ENCODE measurements around the gene MIPOL1. TPM values are rescaled to one million over a fixed set of nuclear protein-coding genes. Genes with fewer than 3 reads are reported as not detected.

Gene MIPOL1
- total and polyA plus RNA-seq, 2 of the 13 experiments (the other 11 are each of a cell fraction or from before 2014, with no cell fraction given), result 8.6 to 34.2 TPM

- TF ChIP-seq, protein P1, sequence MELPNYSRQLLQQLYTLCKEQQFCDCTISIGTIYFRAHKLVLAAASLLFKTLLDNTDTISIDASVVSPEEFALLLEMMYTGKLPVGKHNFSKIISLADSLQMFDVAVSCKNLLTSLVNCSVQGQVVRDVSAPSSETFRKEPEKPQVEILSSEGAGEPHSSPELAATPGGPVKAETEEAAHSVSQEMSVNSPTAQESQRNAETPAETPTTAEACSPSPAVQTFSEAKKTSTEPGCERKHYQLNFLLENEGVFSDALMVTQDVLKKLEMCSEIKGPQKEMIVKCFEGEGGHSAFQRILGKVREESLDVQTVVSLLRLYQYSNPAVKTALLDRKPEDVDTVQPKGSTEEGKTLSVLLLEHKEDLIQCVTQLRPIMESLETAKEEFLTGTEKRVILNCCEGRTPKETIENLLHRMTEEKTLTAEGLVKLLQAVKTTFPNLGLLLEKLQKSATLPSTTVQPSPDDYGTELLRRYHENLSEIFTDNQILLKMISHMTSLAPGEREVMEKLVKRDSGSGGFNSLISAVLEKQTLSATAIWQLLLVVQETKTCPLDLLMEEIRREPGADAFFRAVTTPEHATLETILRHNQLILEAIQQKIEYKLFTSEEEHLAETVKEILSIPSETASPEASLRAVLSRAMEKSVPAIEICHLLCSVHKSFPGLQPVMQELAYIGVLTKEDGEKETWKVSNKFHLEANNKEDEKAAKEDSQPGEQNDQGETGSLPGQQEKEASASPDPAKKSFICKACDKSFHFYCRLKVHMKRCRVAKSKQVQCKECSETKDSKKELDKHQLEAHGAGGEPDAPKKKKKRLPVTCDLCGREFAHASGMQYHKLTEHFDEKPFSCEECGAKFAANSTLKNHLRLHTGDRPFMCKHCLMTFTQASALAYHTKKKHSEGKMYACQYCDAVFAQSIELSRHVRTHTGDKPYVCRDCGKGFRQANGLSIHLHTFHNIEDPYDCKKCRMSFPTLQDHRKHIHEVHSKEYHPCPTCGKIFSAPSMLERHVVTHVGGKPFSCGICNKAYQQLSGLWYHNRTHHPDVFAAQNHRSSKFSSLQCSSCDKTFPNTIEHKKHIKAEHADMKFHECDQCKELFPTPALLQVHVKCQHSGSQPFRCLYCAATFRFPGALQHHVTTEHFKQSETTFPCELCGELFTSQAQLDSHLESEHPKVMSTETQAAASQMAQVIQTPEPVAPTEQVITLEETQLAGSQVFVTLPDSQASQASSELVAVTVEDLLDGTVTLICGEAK (IDR thresholded peaks at IDR 0.05), result no peak
- TF ChIP-seq, protein P1 (CRISPR knock-in tag; IDR thresholded peaks at IDR 0.05), result peak; percentile 96
- TF ChIP-seq WIZ (CRISPR knock-in tag; IDR thresholded peaks at IDR 0.05), result peak; percentile 99
- TF ChIP-seq SOX5 (CRISPR knock-in tag; IDR thresholded peaks at IDR 0.05; ENCODE audit: borderline replicate concordance), result peak; percentile 6
- TF ChIP-seq MTF1 (CRISPR knock-in tag; IDR thresholded peaks at IDR 0.05), result peak; percentile 86; the same call in 1 of the 2 replicates
- TF ChIP-seq BCLAF1 (IDR thresholded peaks at IDR 0.05), result no peak
- TF ChIP-seq, protein P2, sequence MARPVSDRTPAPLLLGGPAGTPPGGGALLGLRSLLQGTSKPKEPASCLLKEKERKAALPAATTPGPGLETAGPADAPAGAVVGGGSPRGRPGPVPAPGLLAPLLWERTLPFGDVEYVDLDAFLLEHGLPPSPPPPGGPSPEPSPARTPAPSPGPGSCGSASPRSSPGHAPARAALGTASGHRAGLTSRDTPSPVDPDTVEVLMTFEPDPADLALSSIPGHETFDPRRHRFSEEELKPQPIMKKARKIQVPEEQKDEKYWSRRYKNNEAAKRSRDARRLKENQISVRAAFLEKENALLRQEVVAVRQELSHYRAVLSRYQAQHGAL (CRISPR knock-in tag; IDR thresholded peaks at IDR 0.05; ENCODE audit: not compliant biosample characterization), result peak; percentile 91
- peak; percentile 73; the same call in 1 of the 2 replicates for TF ChIP-seq PRDM15 (CRISPR knock-in tag; IDR thresholded peaks at IDR 0.05)
- TF ChIP-seq SIX1 (CRISPR knock-in tag; IDR thresholded peaks at IDR 0.05; ENCODE audit: borderline replicate concordance), result peak; percentile 78
- TF ChIP-seq ARNT (IDR thresholded peaks at IDR 0.05), result no peak
Observed at GRCh38 chr14:37172024-37172869, 25.5 kb upstream of the MIPOL1 start, which contains the start of gene SLC25A21 (continued).
